ENCODE results near the gene BEGAIN. TPM values are rescaled to one million over a fixed set of nuclear protein-coding genes. Genes with fewer than 3 reads are reported as not detected.
A peak's percentile ranks its signal among the peaks of the same experiment; 100 is the strongest.

BEGAIN gene
- total RNA-seq, 1 donor from 2014 or later: 0.54 TPM

DNA sequence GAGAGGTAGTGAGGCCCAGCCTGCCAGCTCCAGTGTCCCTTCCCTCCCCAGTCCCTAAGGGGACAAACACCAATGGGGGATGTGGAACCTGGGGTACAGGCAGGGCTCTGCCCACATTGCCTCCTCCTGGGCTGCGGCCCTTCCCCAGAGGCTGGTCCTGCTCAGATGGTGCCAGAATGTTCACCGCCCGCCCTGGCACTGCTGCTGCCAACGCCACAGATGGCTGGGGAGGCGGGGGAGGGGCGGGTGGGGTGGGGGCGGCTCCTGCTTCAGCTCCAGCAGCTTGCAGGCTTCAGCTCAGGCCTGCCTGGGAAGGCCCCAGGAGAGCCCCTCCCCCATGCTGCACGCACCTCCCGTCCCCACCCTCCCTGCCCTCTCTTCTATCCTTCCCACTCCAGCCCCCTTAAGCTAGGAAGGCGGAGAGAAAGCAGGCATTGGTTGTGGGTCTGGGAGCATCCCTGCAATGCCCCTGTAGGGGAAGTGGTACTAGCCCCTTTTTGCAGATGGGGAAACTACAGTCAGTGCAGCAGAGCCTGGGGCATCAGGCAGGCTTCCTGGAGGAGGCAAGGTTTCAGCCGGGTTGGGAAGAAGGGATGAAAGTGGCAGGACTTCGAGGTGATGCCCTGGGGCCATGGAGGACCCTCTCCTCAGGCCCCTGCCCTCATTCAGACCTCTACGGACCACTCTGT lies 2.0 kb upstream of the BEGAIN start:
- Mint-ChIP-seq H3K27me3 (ENCODE audit: low read depth, unreplicated experiment) (peaks cover 70% of the 10 kb centered on the region), H3K36me3 (ENCODE audit: low read depth, unreplicated experiment) (peaks cover 2% of the 10 kb centered on the region), H3K4me1 (ENCODE audit: low read depth, unreplicated experiment) (no peaks in the 10 kb centered on the region), H3K4me3 (ENCODE audit: unreplicated experiment) (no peak overlapping the region), H3K27ac (ENCODE audit: unreplicated experiment) (no peak overlapping the region), H3K9me3 (ENCODE audit: unreplicated experiment) (no peaks in the 10 kb centered on the region)
- peaks cover 5% of the 10 kb centered on the region for H3K4me1 ChIP-seq (ENCODE audit: insufficient read depth, low read length)
- no peak overlapping the region for H3K9ac ChIP-seq (ENCODE audit: low read length)
- FAIRE-seq: no peak
- DNase-seq (ENCODE audit: low read depth): no peak
- no peak overlapping the region for H3K4me2 ChIP-seq (ENCODE audit: low read length)
- no peaks in the 10 kb centered on the region for H4K20me1 ChIP-seq (ENCODE audit: insufficient read depth, low read length)
- peaks cover 12% of the 10 kb centered on the region for H3K27me3 ChIP-seq (ENCODE audit: insufficient read depth, low read length)
- no peaks in the 10 kb centered on the region for H3K79me2 ChIP-seq (ENCODE audit: insufficient read depth, low read length)
- H3K27ac ChIP-seq (ENCODE audit: low read depth, low read length): no peak overlapping the region
- TF ChIP-seq CTCF (IDR thresholded peaks at IDR 0.05; ENCODE audit: insufficient read depth, low read depth, low read length) (no peak), EZH2 (IDR thresholded peaks at IDR 0.05; ENCODE audit: insufficient read depth, low read length) (no peak)
- H3K4me3 ChIP-seq (ENCODE audit: insufficient read depth, low read depth, low read length): no peak overlapping the region
- no peak overlapping the region for H2AFZ ChIP-seq (ENCODE audit: low read depth, low read length)
- H3K36me3 ChIP-seq (ENCODE audit: insufficient read depth, low read length): no peaks in the 10 kb centered on the region
- no peaks in the 10 kb centered on the region for H3K9me3 ChIP-seq (ENCODE audit: insufficient read depth, low read depth, low read length)

GRCh38 chr14:100588671-100589070 lies 1.5 kb upstream of the BEGAIN start:
- H3K4me2 ChIP-seq (ENCODE audit: low read length): no peak overlapping the region
- no peaks in the 10 kb centered on the region for H4K20me1 ChIP-seq (ENCODE audit: insufficient read depth, low read length)
- no peaks in the 10 kb centered on the region for H3K79me2 ChIP-seq (ENCODE audit: insufficient read depth, low read length)
- no peak overlapping the region for H3K27ac ChIP-seq (ENCODE audit: low read depth, low read length)
- no peak overlapping the region for H3K4me3 ChIP-seq (ENCODE audit: insufficient read depth, low read depth, low read length)
- Mint-ChIP-seq H3K4me1 (ENCODE audit: low read depth, unreplicated experiment) (no peaks in the 10 kb centered on the region), H3K36me3 (ENCODE audit: low read depth, unreplicated experiment) (peaks cover 2% of the 10 kb centered on the region), H3K9me3 (ENCODE audit: unreplicated experiment) (peaks cover 3% of the 10 kb centered on the region), H3K27me3 (ENCODE audit: low read depth, unreplicated experiment) (peaks cover 70% of the 10 kb centered on the region), H3K27ac (ENCODE audit: unreplicated experiment) (no peak overlapping the region), H3K4me3 (ENCODE audit: unreplicated experiment) (peak overlapping the region; percentile 25)
- H3K4me1 ChIP-seq (ENCODE audit: insufficient read depth, low read length): peaks cover 5% of the 10 kb centered on the region
- H3K27me3 ChIP-seq (ENCODE audit: insufficient read depth, low read length): peaks cover 12% of the 10 kb centered on the region
- no peak overlapping the region for H2AFZ ChIP-seq (ENCODE audit: low read depth, low read length)
- no peak overlapping the region for H3K9ac ChIP-seq (ENCODE audit: low read length)
- TF ChIP-seq CTCF (IDR thresholded peaks at IDR 0.05; ENCODE audit: insufficient read depth, low read depth, low read length) (no peak), EZH2 (IDR thresholded peaks at IDR 0.05; ENCODE audit: insufficient read depth, low read length) (no peak)
- no peak for DNase-seq (ENCODE audit: low read depth)
- no peaks in the 10 kb centered on the region for H3K9me3 ChIP-seq (ENCODE audit: insufficient read depth, low read depth, low read length)
- no peaks in the 10 kb centered on the region for H3K36me3 ChIP-seq (ENCODE audit: insufficient read depth, low read length)
- FAIRE-seq: no peak

- H3K4me1 Mint-ChIP-seq (ENCODE audit: low read depth, unreplicated experiment): no peaks in the 10 kb centered on the region
- H3K9ac ChIP-seq (ENCODE audit: low read length): no peak overlapping the region
- TF ChIP-seq CTCF (IDR thresholded peaks at IDR 0.05; ENCODE audit: insufficient read depth, low read depth, low read length) (no peak), EZH2 (IDR thresholded peaks at IDR 0.05; ENCODE audit: insufficient read depth, low read length) (no peak)
- no peak overlapping the region for H2AFZ ChIP-seq (ENCODE audit: low read depth, low read length)
- no peak for DNase-seq (ENCODE audit: low read depth)
- no peak for FAIRE-seq
- no peak overlapping the region for H3K27ac Mint-ChIP-seq (ENCODE audit: unreplicated experiment)
- no peaks in the 10 kb centered on the region for H3K9me3 ChIP-seq (ENCODE audit: insufficient read depth, low read depth, low read length)
- H3K27me3 Mint-ChIP-seq (ENCODE audit: low read depth, unreplicated experiment): peaks cover 72% of the 10 kb centered on the region
- peaks cover 5% of the 10 kb centered on the region for H3K4me1 ChIP-seq (ENCODE audit: insufficient read depth, low read length)
- H3K4me3 Mint-ChIP-seq (ENCODE audit: unreplicated experiment): peak overlapping the region; percentile 76
- peaks cover 3% of the 10 kb centered on the region for H3K9me3 Mint-ChIP-seq (ENCODE audit: unreplicated experiment)
- peak overlapping the region; percentile 52 for H3K4me2 ChIP-seq (ENCODE audit: low read length)
- no peaks in the 10 kb centered on the region for H3K79me2 ChIP-seq (ENCODE audit: insufficient read depth, low read length)
- H3K27ac ChIP-seq (ENCODE audit: low read depth, low read length): no peak overlapping the region
- H3K4me3 ChIP-seq (ENCODE audit: insufficient read depth, low read depth, low read length): no peak overlapping the region
- no peaks in the 10 kb centered on the region for H4K20me1 ChIP-seq (ENCODE audit: insufficient read depth, low read length)
- H3K36me3 Mint-ChIP-seq (ENCODE audit: low read depth, unreplicated experiment): peaks cover under 1% of the 10 kb centered on the region
- no peaks in the 10 kb centered on the region for H3K36me3 ChIP-seq (ENCODE audit: insufficient read depth, low read length)
- peaks cover 12% of the 10 kb centered on the region for H3K27me3 ChIP-seq (ENCODE audit: insufficient read depth, low read length)
Observed at GRCh38 chr14:100587763-100588411, 670 bp upstream of the BEGAIN start.

Measured in astrocyte (in vitro differentiated cells and primary cell).